PFSK-1 (cell line): Measurements from ENCODE around the gene LHX2.

ENCODE experiments used
- FOXP2 ChIP-seq: optimal IDR thresholded peaks from 2 replicates; pipeline ENCODE3; 2011; ENCODE audit warnings: borderline replicate concordance, control low read depth, inconsistent platforms; ENCODE audit not compliant: insufficient read depth; ENCODE audit errors: extremely low read length, extremely low read depth
- POLR2AphosphoS5 ChIP-seq: IDR thresholded peaks from 2 replicates; pipeline ENCODE4 v1.6.1; 2012; ENCODE audit warnings: low read depth, mild to moderate bottlenecking, control low read depth, low read length, moderate library complexity
- REST ChIP-seq, 2 experiments: IDR thresholded peaks; 2 replicates each; pipeline versions ENCODE4 v1.6.1 to v1.8.0; 2011 to 2012; ENCODE audit warnings: low read depth in 2 of 2, low read length in 2 of 2, control low read depth in 1 of 2, inconsistent platforms in 1 of 2, mild to moderate bottlenecking in 1 of 2, moderate library complexity in 1 of 2; ENCODE audit not compliant: insufficient read depth in 1 of 2
- SIN3A ChIP-seq: IDR thresholded peaks from 2 replicates; pipeline ENCODE4 v1.6.1; 2012; ENCODE audit warnings: mild to moderate bottlenecking, low read length, moderate library complexity, borderline replicate concordance; ENCODE audit not compliant: insufficient read depth
- TAF1 ChIP-seq: IDR thresholded peaks from 2 replicates; pipeline ENCODE4 v1.6.1; 2012; ENCODE audit warnings: low read length, control low read depth, borderline replicate concordance; ENCODE audit not compliant: insufficient read depth

Gene LHX2

GRCh38 chr9:123999661-124000060 lies 11.9 kb upstream of the LHX2 start:
- TF ChIP-seq SIN3A (no peak), FOXP2 (no peak), TAF1 (no peak), POLR2AphosphoS5 (no peak), REST (IDR thresholded peaks at IDR 0.05; ENCODE audit: insufficient read depth in 1 of 2, low read depth in 2 of 2, low read length in 2 of 2) (no peak)

GRCh38 chr9:124000161-124000783 lies 11.3 kb upstream of the LHX2 start:
- TF ChIP-seq TAF1, result no peak
- TF ChIP-seq SIN3A, result no peak
- TF ChIP-seq REST (IDR thresholded peaks at IDR 0.05; ENCODE audit: insufficient read depth in 1 of 2, low read depth in 2 of 2, low read length in 2 of 2), result no peak
- TF ChIP-seq FOXP2, result no peak
- no peak for TF ChIP-seq POLR2AphosphoS5

GRCh38 chr9:124000784-124001457 lies 10.6 kb upstream of the LHX2 start:
- TF ChIP-seq POLR2AphosphoS5 (no peak), FOXP2 (no peak), SIN3A (no peak), REST (IDR thresholded peaks at IDR 0.05; ENCODE audit: insufficient read depth in 1 of 2, low read depth in 2 of 2, low read length in 2 of 2) (no peak), TAF1 (no peak)

GRCh38 chr9:124001458-124001799 lies 10.1 kb upstream of the LHX2 start:
- TF ChIP-seq SIN3A (no peak), TAF1 (no peak), FOXP2 (no peak)

GRCh38 chr9:124001866-124002525 lies 9.6 kb upstream of the LHX2 start:
- no peak for TF ChIP-seq FOXP2
- no peak for TF ChIP-seq TAF1
- TF ChIP-seq REST (IDR thresholded peaks at IDR 0.05; ENCODE audit: insufficient read depth in 1 of 2, low read depth in 2 of 2, low read length in 2 of 2), result no peak
- no peak for TF ChIP-seq SIN3A
- TF ChIP-seq POLR2AphosphoS5, result no peak
